SIG-M5 treated with dmso at 0.1 percent for 504 hours (cell line): Measurements from ENCODE around the gene SOX6.
"Not testable (repeated sequence)": the region's sequence is repeated elsewhere in the genome, so short reads cannot be mapped to it uniquely, and the experiment has no call there.

ENCODE experiments used
- DNase-seq: peaks from one replicate; lab custom pipeline; 2025; ENCODE audit not compliant: unreplicated experiment; lab: John Stamatoyannopoulos, UW

SOX6 gene

DNA sequence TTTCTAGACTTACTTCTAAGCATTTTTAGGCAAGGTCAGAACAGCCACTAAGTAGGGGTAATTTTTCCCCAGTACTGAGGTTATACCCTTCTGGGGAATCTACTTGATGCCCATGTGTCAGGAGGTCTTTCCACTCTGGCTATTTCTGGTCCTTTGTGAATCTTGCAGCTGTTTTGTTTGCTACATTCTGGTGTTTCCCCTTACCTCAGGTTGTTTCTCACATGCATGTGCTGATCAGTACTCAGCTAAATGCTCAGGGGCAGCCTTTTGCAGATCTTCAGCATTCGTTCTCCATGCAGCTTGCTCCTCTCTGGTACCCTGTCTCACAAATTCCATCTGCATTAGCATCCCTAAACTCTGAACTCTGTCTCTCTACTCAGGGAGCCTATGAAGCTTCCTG is 303.6 kb downstream of the SOX6 start:
- no peak for DNase-seq

DNA sequence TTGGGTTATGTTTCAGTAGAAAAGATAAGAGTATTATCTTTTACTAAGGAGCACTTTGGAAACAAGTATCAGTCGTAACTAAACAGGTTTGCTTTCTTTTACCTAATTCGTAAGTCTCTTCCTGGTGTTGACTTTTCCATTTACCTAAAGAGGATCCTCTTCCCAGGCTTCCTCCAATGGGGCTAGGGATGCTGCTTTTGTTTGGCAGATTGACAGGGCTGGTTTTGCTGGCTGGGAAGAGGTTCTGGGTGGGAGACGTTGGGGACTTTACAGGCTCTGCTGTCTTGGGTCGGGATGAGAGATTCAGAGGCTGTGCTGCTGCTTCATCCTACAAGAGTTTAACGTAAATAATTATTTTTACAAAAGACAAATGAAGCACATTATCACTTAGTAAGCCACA is 306.7 kb downstream of the SOX6 start:
- no peak for DNase-seq

DNA sequence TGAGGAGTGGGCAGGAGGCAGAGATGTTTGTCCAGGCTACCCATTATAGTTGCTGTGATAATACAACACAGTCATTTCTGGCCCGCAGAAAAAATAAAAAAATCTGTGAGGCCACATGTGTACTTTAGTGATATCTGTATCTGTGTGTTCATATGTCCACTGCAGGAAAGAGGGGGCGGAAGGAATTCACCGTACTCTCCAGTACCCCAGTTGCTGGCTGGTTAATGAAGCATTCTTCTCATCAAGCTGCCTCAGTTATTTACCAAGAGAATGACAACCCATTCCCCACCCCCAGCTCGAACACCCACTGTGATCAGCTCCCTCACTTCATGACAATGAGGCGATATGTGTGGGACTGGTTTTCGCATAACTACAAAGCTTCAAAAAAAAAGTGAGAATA is 309.3 kb downstream of the SOX6 start:
- DNase-seq, result no peak

DNA sequence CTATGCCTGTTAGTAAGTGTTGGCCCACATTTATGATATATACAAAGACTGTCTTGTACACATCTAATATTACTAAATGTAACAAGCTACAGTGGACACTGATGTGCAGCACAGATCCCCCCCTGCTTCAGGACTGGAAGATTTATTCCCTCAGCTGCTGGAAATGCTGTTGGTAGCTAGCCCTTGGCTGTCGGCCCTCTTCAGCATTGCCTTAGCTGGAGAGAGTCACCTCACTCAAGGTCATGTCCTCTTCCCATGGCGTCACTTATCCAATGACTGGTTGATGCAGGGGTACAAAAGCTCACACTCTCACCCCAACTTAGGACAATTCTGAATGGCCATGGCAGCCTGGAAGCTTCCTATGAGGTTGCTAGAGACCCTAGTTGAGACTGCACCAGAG is 312.7 kb downstream of the SOX6 start:
- no peak for DNase-seq

DNA sequence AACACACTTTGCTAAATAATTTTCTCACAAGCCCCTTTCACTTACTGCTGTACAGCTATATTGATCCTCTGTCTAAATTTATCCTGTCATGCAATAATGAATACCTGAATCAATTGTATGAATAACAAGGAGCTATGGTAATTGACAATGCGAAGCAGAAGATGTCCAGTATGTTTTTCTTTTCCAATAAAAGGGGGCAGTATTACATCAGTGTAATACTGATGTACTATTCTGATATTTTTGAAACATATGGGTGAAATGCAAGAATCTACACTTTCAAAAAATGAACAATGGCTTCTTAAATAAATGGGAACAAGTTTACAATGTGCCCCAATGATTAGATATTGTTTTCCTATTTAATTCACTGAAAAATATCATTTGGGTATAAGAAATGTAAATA is 315.1 kb downstream of the SOX6 start:
- DNase-seq, result no peak

DNA sequence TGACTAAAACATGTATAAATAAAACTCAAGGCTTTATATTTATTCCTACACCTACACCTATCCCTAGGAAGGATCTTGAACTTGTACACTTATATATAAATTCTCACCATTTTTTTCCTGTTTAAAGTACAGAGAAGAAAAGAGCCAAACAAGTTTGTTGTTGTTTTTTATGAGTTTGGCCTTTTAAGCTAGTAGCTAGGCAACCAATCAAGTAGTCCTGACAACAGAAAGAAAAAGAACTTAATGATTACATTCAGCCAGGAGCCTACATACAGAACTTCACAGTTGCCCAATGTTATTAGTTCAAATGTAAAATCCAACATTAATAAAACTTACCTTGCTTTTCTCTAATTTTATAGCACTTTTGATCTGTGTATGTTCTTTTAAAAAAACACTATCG is 316.2 kb downstream of the SOX6 start:
- no peak for DNase-seq

DNA sequence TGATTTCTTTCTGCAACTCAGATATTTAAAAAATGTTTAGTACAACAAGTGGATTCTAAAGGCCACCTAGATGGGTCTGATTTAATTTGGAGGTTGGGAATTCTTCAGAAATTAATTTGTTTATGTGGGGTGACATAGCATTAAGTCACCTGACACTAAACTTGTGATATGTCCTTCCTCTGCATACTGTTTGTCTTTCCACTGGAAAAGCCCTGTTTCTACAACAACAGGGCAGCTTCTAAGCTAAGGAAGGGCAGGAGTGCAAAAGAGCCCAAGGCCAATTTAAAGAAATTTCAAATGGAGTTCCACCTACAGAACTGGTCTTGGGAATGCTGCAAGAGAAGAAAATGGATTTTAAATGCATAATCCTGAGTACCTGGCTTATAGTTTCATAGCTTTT is 319.2 kb downstream of the SOX6 start:
- DNase-seq, result no peak

DNA sequence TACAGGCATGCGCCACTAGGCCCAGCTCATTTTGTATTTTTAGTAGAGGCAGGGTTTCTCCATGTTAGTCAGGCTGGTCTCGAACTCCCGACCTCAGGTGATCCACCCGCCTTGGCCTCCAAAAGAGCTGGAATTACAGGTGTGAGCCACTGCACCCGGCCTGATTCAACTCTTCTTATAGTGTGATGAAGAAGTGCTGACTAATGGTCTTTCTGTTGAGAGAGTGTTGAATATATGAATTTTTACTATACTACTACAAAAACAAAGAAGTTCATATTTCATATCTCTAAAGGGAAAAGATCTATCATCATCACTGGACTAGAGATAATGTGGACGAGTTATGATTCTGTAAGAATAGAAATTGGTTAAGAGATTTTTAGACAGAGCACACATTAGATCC is 320.1 kb downstream of the SOX6 start:
- no peak for DNase-seq

DNA sequence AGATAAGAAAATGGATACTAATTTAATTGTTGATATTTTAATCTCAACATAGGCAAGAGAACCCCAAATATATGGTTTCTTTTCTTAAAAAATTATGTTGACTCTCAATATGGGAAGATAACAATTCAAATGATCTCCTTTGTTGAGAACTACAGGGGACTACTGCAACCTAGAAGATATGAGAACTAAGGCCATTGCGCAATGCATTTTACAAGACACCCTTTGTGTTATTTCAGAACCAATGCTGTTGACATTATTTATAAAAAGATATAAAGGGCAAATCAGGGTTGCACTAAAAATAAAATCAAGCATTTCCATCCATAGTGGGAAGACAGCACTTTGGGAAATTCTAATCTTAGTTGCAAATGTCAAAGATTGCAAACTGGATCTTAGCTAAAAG is 322.3 kb downstream of the SOX6 start:
- DNase-seq, result peak; percentile 22

DNA sequence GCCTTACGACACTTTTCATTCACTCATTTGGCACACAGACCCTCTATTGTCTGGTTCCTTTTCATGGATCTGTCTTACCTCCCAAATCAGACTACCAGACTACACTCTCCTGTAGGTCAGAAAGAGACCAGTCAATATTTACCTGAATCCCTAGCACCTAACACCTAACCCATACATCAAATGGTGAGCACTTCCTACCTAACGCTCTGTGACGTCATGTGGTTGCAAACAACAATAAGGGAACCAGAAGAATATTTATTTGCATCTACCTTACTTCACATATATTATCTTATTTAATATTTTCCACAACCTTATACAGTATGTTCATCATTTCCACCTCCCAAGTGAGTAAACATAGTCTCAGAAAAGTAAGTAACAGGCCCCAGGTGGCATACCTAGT is 323.4 kb downstream of the SOX6 start:
- DNase-seq, result no peak

DNA sequence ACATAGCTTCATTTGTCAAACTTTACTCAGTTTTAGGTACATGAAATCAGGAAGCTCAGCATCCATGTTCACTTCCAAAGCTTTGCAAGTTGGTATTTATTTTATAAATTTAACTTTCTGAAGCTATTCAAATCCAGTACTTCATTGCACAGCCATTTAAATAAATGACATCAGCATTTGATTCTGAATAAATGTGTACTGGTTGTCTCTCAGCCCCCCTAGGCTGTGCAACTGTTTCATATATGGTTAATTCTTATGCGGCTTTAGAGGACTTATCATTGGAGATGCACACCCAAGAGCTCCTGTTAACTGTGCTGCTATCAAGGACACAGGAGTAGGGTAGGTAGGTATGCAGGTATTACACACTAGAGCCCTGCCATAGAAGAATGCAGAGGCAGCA is 325.1 kb downstream of the SOX6 start:
- DNase-seq, result no peak

DNA sequence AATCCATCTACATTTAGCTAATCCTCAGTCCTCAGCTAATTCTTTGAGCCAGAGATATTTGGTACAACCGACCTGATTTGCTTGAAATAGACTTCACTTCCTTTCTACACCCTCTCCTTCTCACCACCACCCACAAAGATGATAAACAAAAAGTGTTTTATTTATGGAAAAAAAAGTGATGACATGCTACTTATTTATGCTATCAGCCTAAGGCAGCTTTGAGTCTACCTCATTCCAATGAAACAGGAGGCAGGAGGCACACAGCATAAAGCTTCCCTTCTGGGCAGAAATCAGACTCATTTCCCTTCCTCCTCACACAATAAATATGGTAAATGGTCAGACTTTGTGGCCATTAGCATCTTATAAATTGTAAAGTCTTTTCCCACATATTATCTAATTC is 325.7 kb downstream of the SOX6 start:
- no peak for DNase-seq

DNA sequence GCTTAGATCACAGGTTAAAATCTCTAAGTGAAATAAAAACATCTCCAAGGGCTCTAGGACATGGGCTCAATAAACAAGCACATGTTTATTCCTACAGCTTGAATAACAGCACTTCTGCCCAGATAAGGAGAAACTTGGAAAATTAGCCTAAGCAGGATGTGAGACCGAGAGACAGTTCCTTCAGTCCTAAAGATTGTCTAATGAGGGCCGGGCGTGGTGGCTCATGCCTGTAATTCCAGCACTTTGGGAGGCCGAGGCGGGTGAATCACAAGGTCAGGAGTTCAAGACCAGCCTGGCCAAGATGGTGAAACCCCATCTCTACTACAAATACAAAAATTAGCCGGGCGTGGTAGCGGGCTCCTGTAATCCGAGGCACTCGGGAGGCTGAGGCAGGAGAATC is 327.2 kb downstream of the SOX6 start:
- not testable (repeated sequence) for DNase-seq

DNA sequence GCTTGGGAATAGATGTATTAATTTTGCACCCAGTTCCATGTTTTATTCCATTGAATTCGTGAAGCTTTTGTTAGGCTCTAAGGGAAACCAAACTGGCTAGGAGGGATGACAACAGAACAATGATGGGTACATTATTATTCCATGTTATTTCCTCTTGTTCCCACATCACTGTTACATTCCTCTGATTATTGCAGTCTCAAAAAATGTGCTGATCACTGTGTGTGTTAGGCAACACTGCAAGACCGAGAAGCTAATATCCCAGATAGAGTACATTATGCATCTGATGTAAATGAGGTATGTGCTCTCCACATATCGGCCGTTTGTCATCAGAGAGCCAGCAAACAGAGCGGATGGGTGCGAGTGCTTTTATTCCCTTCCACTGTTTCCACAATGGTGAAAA is 327.9 kb downstream of the SOX6 start:
- no peak for DNase-seq

DNA sequence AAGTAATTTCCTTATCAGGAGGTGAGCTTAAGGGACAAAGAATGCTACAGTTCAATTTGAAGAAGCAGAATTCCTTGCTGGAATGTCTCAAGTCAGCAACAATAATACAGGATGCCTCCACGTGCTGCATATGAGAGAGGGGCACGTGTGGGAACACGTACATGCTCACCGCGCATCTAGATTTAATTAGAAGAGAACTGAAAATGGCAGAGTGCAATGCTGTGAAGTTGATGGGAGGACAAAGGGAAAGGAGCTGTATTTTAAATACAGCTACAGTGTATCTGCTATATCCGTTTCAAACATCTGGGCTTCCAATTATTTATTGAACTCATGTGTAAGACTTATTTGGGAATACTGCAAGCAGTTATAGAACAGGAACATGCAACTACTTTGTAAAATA is 328.7 kb downstream of the SOX6 start:
- no peak for DNase-seq

DNA sequence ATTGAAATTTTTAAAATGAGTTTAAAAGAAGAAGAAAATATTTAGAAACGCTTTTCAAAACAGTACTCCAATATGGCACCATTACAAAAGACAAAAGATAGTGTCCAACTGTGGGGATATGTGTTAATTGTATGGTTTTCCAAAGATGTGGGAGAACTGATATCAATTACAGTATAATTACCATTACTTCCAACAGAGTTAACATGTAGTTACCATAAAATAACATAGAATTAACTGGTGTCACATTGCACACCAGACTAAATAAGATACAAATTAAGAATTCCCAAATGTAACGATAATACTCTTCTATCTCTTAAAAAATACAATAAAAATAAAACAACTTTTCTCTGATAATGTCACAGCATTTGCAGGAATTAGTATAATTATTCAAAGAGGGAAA is 329.5 kb downstream of the SOX6 start:
- no peak for DNase-seq

DNA sequence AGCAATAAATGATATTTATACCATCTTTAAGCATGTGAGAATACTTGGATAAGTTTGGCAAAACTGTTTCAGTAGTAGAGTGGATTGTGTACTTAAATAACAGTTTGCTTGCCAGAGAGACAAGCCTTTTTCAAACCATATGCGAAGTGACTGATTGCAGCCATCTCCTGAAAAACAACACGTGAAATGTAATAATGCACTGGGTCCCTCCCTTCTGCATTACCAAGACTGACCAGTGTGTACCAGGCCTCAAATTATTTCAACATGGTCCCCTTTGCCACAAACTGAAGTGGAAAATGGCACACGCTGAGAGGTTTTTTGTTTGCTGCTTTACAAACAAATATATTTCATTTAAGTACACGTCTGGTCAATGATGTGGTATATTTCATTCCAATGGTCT is 337.4 kb downstream of the SOX6 start:
- DNase-seq, result no peak

DNA sequence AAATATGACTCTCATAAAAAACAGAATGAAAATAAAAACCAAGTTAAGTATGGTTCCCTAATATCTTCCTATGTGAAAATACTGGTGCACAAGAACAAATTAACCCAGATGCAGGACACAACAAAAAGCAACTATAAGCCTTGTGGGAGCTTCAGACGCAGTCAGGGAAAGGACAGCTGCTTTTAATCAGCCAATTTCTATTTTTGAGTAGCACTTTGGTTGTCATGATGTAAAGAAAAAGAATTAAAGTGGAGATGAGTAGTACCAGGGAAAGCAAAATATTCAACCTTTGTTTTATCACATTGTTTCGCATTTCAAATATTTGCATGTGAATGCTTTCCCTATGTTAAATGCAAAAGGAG is 339.9 kb downstream of the SOX6 start:
- no peak for DNase-seq

DNA sequence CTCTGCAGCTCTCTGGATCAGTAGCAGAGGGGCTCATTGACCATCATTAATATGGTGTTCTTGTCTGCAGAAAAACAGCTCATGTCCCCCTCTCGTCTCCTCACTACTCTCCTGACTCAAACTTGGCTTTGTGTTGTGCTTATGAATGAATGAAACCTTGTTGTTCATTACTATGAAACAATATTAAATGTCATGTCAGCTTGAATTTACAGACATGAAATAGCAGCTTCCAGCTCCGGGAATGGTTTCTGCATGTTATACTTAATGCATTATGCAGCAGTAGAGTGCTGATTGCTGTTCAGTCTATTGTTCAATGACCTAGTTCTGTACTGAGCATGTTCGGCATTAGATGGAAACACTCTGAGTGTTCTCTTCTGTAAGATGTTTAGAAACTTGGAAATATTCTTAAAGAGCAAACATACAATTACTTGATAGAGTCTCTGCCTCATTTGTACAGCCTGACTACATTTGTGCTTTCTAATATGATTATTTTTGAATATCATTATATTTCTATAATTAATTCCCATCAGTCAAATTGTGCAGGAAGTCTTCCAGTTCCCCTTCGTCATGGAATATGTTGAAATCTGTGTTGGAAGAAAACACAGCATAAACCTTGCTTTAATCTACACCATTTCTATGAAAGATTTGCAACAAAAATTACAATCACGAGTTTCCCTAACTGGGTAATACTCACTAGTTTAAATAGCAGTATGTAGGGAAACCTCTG is 340.4 kb downstream of the SOX6 start:
- DNase-seq, result no peak

DNA sequence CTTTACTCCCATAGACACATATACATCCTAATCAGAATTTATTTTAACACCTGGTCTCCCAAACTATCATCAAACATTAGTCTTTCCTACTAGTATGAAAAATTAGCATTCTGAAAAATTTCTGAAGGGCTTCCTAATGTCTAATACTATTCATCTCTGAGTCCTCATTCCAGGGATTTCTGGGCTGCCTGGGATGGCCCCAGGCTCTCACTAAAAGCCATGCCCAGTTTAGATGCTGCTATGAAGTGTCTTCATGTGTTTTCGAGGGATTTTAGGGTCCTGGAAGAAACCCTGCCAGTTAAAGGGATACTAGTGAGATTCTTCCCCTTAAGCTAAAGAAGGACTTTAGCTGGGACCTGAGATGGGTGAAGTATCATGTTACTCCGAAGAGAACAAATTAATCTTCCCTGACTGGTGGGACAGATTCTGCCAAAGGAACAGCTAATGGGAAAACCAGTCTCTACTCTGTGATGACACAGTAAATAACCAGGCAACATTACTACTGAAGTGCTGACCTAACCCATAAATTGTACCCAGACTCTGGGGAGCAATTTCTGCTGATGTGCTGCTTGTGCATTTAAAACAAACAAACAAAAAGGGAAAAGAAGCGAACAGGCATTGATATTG is 342.6 kb downstream of the SOX6 start:
- no peak for DNase-seq

DNA sequence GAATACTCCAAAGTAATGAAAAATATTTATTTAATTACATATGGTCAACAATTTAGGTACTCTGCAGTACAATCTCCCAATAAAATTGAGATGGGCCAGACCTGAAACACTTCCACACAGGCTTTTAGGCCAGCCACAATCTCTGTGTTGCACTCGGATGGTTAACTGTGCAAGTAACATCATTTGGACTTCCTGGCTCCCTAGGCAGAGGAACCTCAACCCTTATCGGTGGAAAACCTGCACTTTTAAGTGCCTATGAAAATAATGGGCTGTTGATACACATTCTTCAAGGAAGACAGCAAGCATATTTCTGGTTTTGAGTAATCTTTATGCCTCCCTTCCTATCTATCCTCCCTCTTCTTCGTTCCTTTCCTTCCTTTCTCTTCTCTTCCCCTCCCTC is 343.1 kb downstream of the SOX6 start:
- DNase-seq, result no peak

DNA sequence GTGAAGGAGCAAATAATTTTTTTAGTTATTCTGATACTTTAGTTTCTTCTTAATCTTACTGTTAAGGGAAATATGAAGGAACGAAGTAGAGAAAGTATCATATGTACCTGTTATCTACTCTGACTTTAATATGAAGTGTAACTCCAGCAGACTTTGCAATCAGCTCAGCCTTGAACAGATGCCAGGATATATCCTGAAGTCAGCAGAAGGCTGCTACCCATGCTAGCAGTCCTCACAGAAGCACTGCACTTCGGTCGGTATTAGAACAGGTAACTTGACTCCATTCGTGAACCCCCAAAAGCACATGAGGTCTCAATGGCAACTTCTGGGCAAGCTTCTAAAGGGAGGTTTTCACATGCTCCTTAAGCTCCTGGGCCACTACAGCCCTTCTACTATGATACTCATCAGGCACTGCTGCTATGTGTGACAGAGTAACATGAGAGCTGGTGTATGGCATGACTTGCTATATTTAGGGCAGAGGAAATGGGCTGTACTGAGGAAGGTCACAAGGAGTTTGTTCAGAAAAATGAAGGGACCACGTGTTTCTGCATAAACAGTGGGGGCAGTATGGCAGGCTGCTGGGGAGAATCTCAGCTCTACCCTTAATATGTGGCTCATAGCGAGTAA is 344.1 kb downstream of the SOX6 start:
- no peak for DNase-seq

DNA sequence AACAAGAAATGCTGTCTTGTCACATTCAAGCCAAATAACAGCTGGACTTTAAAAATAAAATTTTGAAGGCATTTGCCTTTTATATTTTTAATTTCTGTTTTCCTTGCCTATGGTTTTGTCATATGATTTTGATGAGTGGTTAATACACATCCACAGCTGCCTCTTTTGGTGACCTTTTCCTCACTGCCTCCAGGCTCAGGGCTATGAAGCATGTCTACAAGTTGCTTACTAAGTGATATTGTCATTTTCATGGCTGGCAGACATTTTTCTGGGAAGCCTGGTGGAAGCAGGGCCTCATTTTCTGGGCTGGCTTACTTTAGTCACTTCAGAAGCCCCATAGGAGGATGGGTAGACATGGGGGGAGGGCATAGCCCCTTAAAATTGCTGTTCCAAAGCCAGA is 344.9 kb downstream of the SOX6 start:
- DNase-seq, result no peak
